NT2/D1 (cell line): ENCODE measurements around the gene KCNH2.
"Not testable (repeated sequence)": the region's sequence is repeated elsewhere in the genome, so short reads cannot be mapped to it uniquely, and the experiment has no call there.

Source experiments
- DNase-seq: peaks from one replicate; pipeline ENCODE4 v3.0.0-alpha.2; 2011; ENCODE audit warnings: low read depth, low spot score
- H3K27me3 ChIP-seq: 2 replicates; pipeline ENCODE4 v1.6.0; 2011; ENCODE audit warnings: mild to moderate bottlenecking; ENCODE audit not compliant: insufficient read length, insufficient read depth
- H3K36me3 ChIP-seq: 2 replicates; pipeline ENCODE4 v1.6.1; 2011; ENCODE audit warnings: mild to moderate bottlenecking, low read length, mixed read lengths; ENCODE audit not compliant: insufficient read depth, insufficient read length
- H3K4me1 ChIP-seq: 2 replicates; pipeline ENCODE4 v1.5.1; 2011; ENCODE audit not compliant: insufficient read depth, insufficient read length
- H3K4me3 ChIP-seq: 2 replicates; pipeline ENCODE4 v1.5.1; 2011; ENCODE audit warnings: low read depth; ENCODE audit not compliant: insufficient read length
- H3K9ac ChIP-seq: 2 replicates; pipeline ENCODE4 v1.6.0; 2011; ENCODE audit warnings: low read depth; ENCODE audit not compliant: insufficient read length
- H3K9me3 ChIP-seq: 2 replicates; pipeline ENCODE4 v1.5.1; 2011; ENCODE audit warnings: mild to moderate bottlenecking, low read length; ENCODE audit not compliant: insufficient read depth
- SUZ12 ChIP-seq: IDR thresholded peaks from 2 replicates; pipeline ENCODE4 v1.6.1; 2011; ENCODE audit not compliant: insufficient read length, insufficient read depth; ENCODE audit errors: extremely low read depth
- YY1 ChIP-seq: IDR thresholded peaks from 2 replicates; pipeline ENCODE4 v1.6.1; 2011; ENCODE audit not compliant: insufficient read length, insufficient read depth
- ZNF274 ChIP-seq: IDR thresholded peaks from 2 replicates; pipeline ENCODE4 v1.6.1; 2011; ENCODE audit warnings: mild to moderate bottlenecking, low read depth, low read length

KCNH2 gene, protein sequence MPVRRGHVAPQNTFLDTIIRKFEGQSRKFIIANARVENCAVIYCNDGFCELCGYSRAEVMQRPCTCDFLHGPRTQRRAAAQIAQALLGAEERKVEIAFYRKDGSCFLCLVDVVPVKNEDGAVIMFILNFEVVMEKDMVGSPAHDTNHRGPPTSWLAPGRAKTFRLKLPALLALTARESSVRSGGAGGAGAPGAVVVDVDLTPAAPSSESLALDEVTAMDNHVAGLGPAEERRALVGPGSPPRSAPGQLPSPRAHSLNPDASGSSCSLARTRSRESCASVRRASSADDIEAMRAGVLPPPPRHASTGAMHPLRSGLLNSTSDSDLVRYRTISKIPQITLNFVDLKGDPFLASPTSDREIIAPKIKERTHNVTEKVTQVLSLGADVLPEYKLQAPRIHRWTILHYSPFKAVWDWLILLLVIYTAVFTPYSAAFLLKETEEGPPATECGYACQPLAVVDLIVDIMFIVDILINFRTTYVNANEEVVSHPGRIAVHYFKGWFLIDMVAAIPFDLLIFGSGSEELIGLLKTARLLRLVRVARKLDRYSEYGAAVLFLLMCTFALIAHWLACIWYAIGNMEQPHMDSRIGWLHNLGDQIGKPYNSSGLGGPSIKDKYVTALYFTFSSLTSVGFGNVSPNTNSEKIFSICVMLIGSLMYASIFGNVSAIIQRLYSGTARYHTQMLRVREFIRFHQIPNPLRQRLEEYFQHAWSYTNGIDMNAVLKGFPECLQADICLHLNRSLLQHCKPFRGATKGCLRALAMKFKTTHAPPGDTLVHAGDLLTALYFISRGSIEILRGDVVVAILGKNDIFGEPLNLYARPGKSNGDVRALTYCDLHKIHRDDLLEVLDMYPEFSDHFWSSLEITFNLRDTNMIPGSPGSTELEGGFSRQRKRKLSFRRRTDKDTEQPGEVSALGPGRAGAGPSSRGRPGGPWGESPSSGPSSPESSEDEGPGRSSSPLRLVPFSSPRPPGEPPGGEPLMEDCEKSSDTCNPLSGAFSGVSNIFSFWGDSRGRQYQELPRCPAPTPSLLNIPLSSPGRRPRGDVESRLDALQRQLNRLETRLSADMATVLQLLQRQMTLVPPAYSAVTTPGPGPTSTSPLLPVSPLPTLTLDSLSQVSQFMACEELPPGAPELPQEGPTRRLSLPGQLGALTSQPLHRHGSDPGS

DNA sequence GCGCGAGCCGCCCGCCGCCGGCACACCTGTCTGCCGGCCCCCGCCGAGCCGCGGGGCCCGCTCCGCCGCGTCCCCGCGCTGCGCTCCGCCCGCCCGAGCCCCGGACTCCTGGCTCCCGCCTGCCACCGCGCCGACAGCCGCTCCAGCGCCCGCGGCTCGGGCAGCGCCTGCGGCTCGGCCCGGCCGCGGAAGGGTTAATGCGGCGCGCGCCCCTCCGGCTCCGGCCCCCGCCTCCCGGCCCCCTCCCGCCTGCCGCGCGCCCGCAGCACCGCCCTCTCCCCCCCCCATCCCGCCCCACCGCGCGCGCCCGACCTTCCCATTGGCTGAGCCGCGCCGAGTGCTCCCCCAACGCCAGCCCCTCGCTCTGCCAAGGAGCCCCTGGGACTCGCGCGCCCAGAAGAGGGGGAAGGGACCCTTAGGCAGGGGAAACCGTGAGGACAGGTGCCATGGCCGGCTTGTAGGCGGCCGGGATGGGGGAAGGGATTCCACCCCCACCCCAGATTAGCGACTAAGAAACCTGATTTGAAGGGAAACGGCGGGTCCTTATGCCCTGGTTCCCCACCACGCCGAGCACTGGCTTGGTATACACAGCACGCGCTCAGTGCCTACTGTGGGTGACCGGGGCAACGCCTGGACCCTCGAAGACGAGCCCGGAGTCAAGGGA is at the start of gene KCNH2:
KCNH2 (minus strand) TSS at position 196 of the 664 bp plus-strand sequence. CDS start 408 bp downstream, outside the sequence.
- H3K9ac ChIP-seq = peak within 1 kb of the TSS; percentile 63
- TF ChIP-seq SUZ12 = no peak
- no peak for TF ChIP-seq YY1
- TF ChIP-seq ZNF274 = no peak
- no peaks in the 10 kb centered on the region for H3K36me3 ChIP-seq
- no peaks in the 10 kb centered on the region for H3K9me3 ChIP-seq
- H3K4me3 ChIP-seq = peak within 1 kb of the TSS; percentile 41
- no peak for DNase-seq
- H3K27me3 ChIP-seq = peaks cover 59% of the 10 kb centered on the region
- peaks cover 24% of the 10 kb centered on the region for H3K4me1 ChIP-seq

DNA sequence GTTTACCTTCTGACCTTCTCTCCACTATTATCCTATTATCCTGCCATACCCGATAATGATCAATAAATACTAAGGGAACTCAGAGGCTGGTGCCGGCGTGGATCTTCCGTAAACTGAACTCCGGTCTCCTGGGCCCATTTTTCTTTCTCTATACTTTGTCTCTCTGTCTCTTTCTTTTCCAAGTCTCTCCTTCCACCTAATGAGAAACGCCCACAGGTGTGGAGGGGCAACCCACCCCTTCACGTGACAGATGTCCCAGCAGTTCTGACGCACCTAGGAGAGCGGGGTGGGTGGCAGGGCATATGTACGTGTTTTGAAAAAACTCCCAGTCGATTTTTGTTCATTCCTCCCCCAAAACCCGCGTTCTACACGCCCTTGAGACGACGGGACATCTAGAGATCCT is 49.6 kb upstream of the KCNH2 start:
- H3K9me3 ChIP-seq, H3K27me3 ChIP-seq, DNase-seq: not testable (repeated sequence)
- Histone ChIP-seq H3K4me3 (peak overlapping the region; percentile 31), H3K36me3 (peaks cover 19% of the 10 kb centered on the region), H3K9ac (peak overlapping the region; percentile 36), H3K4me1 (peaks cover 15% of the 10 kb centered on the region)

DNA sequence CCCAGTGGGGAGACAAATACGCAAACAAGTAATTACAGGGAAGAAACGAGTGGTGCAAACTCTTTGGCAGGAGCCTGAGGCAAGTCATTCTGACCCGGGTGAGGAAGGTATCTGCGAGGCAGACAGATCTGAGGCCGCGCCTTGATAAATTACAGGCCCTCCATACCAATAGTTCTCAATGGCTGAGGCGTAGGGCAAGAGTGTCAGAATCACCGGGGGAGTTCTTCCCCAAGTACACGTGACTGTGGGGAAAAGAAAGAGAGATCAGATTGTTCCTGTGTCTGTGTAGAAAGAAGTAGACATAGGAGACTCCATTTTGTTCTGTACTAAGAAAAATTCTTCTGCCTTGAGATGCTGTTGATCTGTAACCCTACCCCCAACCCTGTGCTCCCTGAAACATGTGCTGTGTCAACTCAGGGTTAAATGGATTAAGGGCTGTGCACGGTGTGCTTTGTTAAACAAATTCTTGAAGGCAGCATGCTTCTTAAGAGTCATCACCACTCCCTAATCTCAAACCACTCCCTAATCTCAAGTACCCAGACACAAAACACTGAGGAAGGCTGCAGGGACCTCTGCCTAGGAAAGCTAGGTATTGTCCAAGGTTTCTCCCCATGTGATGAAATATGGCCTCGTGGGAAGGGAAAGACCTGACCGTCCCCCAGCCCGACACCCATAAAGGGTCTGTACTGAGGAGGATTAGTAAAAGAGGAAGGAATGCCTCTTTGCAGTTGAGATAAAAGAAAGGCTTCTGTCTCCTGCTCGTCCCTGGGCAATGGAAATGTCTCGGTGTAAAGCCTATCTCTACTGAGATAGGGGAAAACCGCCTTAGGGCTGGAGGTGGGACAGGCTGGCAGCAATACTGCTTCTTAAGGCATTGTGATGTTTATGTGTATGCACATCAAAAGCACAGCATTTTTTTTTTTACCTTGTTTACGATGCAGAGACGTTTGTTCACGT is 48.9 kb upstream of the KCNH2 start:
- H3K27me3 ChIP-seq, DNase-seq, H3K9me3 ChIP-seq: not testable (repeated sequence)
- Histone ChIP-seq H3K4me3 (peak overlapping the region; percentile 31), H3K9ac (peak overlapping the region; percentile 36), H3K36me3 (peaks cover 16% of the 10 kb centered on the region), H3K4me1 (peaks cover 15% of the 10 kb centered on the region)

DNA sequence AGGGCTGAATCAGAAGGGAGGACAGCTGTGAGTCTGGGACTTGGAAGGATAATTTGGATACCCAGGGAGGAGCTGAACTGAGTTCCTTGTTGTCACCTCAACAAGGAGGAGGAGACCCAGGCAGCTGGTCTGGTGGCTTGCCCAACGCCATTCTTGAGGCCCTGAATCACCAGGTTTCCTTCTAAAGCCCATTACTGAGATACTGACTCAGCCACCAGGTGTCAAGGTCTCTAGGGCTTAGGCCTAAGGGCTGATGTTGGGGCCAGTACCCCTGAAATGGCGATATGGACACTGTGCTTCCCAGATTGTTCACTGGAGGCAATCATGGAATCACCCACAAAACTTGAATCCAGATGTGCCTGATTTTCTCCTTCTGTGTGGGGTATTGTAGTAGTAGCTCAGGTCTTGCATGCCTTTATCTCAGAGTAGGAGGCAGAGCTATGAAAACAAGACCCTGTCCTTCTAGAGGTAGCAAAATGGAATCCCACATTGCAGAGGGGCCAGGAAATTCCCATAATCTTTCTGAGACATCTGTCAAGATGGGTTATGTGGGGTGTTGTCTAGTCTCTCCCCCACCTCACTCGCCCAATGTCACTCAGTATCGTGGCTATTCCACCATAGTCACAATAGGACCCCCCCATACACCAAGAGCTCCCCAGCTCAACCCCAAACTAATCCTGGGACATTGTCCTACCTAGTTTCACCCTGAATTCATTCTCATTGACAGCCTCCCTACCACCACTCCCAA is 48.0 kb upstream of the KCNH2 start:
- H3K9ac ChIP-seq = peak overlapping the region; percentile 23
- H3K27me3 ChIP-seq = no peaks in the 10 kb centered on the region
- TF ChIP-seq SUZ12 (no peak), ZNF274 (no peak), YY1 (no peak)
- no peak overlapping the region for H3K4me3 ChIP-seq
- no peak for DNase-seq
- peaks cover 16% of the 10 kb centered on the region for H3K4me1 ChIP-seq
- no peaks in the 10 kb centered on the region for H3K9me3 ChIP-seq
- H3K36me3 ChIP-seq = peaks cover 6% of the 10 kb centered on the region

DNA sequence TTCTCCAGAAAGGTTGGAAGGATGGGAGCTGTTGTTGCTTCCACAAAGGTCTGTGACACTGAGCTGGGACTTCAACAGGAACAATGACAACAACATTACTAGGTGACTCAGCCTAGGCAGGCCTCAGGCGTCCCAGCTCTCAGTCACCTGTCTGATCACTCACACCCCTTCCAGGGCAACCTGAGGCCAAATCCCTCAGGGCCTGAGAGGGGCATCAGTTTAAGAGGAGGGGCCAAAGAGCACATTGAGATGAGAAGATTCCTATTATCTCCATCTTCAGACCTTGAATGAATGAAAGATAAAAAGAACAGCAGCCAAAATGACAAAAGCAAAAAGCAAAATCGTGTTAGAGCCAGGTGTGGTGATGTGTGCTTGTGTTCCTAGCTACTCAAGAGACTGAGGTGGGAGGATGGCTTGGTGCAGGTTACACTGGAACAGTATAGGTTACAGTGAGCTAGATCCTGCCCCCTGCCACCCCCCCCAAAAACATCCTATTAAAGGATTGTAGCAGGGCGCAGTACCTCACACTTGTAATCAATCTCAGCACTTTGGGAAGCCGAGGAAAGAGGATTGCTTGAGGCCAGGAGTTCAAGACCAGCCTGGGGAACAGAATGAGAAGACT is 46.4 kb upstream of the KCNH2 start, which contains the start of gene ATG9B:
ATG9B (minus strand) TSS at position 60 of the 622 bp plus-strand sequence. CDS start 71 bp downstream, outside the sequence.
- Histone ChIP-seq H3K36me3 (peaks cover 2% of the 10 kb centered on the region), H3K4me1 (peaks cover 23% of the 10 kb centered on the region), H3K9me3 (no peaks in the 10 kb centered on the region), H3K9ac (no peak within 1 kb of the TSS), H3K4me3 (no peak within 1 kb of the TSS), H3K27me3 (no peaks in the 10 kb centered on the region)
- DNase-seq = no peak
- TF ChIP-seq SUZ12 (no peak), ZNF274 (no peak), YY1 (no peak)

DNA sequence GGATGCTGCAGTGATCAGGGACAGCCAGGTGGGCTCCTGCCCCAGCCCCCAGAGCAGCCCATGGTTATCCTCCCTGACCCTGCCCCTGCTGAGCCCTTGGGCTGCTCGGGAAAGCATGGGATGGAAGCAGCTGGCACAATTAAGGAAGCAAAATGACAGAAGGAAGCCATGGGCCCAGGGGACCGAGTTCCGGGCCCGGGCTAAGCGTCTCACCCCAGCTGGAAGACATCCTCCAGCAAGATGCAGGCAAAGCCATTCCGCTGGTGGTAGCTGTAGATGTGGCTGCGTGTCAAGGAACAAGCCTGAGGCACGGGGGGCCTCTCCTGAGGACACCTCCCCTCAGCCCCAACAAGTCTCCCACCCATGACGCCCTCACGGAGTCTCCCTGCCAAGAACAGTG is 45.1 kb upstream of the KCNH2 start:
- peaks cover 30% of the 10 kb centered on the region for H3K4me1 ChIP-seq
- no peak overlapping the region for H3K9ac ChIP-seq
- no peaks in the 10 kb centered on the region for H3K36me3 ChIP-seq

More for the DNA sequence above, 45.1 kb upstream of the KCNH2 start:
- Histone ChIP-seq H3K27me3 (no peaks in the 10 kb centered on the region), H3K9me3 (no peaks in the 10 kb centered on the region), H3K4me3 (no peak overlapping the region)
- TF ChIP-seq ZNF274 (no peak), YY1 (no peak), SUZ12 (no peak)
- DNase-seq = no peak
